ENCODE data around the gene NSG1. TPM values are rescaled to one million over a fixed set of nuclear protein-coding genes. Genes with fewer than 3 reads are reported as not detected.
A peak's percentile ranks its signal among the peaks of the same experiment; 100 is the strongest.

The NSG1 gene
- total RNA-seq, 1 experiment from 2014 or later = not detected

DNA sequence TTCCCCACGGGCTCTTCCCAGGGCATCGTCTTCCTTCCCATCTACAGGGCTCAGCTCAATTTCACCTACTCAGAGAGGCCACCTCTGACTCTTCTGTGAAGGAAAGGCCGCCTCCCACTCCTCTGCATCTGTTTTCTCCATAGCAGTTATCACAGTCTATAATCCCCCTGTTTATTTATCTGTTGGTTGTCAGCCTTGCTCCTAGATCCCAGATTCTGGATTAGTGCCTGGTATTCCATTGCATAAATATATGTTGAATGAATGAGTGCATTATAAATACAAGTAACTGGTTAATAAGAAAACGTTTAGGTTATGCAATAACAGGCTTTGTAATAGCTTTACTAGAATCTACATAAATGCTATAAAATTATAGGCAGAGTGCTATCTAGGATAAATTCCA, 52.9 kb downstream of the NSG1 start:
- Histone ChIP-seq H3K4me2 (no peak overlapping the region), H3K9me3 (ENCODE audit: insufficient read depth, low read depth) (no peaks in the 10 kb centered on the region), H2AFZ (no peak overlapping the region), H3K79me2 (ENCODE audit: low read depth) (no peaks in the 10 kb centered on the region), H3K36me3 (ENCODE audit: low read depth) (0 out of 2 replicates have a peak, but pooled peaks cover 3% of the 10 kb centered on the region), H3K4me3 (no peak overlapping the region), H3K9me2 (ENCODE audit: insufficient read depth) (no peaks in the 10 kb centered on the region), H3K4me1 (replicated peaks; ENCODE audit: insufficient read depth) (peaks cover 10% of the 10 kb centered on the region), H3K27me3 (ENCODE audit: insufficient read depth, low read depth) (no peaks in the 10 kb centered on the region), H3F3A (ENCODE audit: insufficient read depth, low read depth) (no peaks in the 10 kb centered on the region), H4K20me1 (ENCODE audit: insufficient read depth) (no peaks in the 10 kb centered on the region), H3K27ac (no peak overlapping the region)
- POLR2A ChIA-PET (ENCODE audit: unreplicated experiment) = no interaction called here
- no peak for TF ChIP-seq EZH2 (IDR thresholded peaks at IDR 0.05; ENCODE audit: low read depth)
- TF ChIP-seq, protein P1, sequence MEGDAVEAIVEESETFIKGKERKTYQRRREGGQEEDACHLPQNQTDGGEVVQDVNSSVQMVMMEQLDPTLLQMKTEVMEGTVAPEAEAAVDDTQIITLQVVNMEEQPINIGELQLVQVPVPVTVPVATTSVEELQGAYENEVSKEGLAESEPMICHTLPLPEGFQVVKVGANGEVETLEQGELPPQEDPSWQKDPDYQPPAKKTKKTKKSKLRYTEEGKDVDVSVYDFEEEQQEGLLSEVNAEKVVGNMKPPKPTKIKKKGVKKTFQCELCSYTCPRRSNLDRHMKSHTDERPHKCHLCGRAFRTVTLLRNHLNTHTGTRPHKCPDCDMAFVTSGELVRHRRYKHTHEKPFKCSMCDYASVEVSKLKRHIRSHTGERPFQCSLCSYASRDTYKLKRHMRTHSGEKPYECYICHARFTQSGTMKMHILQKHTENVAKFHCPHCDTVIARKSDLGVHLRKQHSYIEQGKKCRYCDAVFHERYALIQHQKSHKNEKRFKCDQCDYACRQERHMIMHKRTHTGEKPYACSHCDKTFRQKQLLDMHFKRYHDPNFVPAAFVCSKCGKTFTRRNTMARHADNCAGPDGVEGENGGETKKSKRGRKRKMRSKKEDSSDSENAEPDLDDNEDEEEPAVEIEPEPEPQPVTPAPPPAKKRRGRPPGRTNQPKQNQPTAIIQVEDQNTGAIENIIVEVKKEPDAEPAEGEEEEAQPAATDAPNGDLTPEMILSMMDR (conservative IDR thresholded peaks at IDR 0.05) = no peak
- no peak for DNase-seq
- BruUV-seq (replicated peaks) = no TSS peak
- intact Hi-C loops (cut with micrococcal nuclease; ENCODE audit: unreplicated experiment) = no loop called here
- CTCF ChIA-PET = no interaction called here

DNA sequence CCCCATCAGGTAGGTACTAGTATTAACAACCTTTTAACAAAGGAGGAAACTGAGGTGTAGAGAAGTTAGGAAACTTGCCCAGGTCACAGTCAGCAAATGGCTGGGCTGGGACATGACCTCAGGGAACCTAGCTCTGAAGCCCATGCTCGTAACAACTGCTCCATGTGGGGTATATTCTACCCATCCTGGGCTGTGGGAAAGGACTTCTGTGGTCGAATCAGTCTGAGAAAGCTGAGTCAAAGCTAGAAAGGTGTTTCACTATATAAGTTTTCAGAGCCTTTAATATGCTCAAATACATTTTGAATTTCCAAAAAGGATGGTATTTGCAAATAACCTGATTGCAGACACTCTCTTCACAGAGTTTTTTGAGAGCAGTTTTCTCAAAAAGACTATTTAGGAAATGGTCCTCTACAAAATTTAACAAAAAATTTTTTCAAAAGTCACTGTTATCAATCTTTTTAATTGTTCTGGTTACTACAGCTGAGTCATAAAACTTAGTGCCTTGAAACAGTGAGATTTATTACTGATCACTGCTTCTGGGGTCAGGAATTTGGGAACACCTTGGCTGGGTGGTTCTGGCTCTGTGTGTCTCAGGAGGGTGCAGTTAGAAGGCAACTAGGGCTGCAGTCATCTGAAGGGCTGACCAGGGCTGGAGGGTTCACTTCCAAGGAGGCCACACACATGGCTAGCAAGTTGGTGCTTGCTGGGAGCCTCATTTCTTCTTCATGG, 53.6 kb downstream of the NSG1 start:
- no TSS peak for BruUV-seq (replicated peaks)

GRCh38 chr4:4443821-4444220, 56.9 kb downstream of the NSG1 start:
- TF ChIP-seq, protein P1 (conservative IDR thresholded peaks at IDR 0.05) = no peak
- no peak for TF ChIP-seq EZH2 (IDR thresholded peaks at IDR 0.05; ENCODE audit: low read depth)
- DNase-seq = peak in 1 of 2 experiments; percentile 2
- Histone ChIP-seq H3K4me3 (no peak overlapping the region), H3F3A (ENCODE audit: insufficient read depth, low read depth) (no peaks in the 10 kb centered on the region), H2AFZ (no peak overlapping the region), H3K9me2 (ENCODE audit: insufficient read depth) (no peaks in the 10 kb centered on the region), H3K27me3 (ENCODE audit: insufficient read depth, low read depth) (no peaks in the 10 kb centered on the region), H3K36me3 (ENCODE audit: low read depth) (0 out of 2 replicates have a peak, but pooled peaks cover 3% of the 10 kb centered on the region), H3K79me2 (ENCODE audit: low read depth) (no peaks in the 10 kb centered on the region), H4K20me1 (ENCODE audit: insufficient read depth) (no peaks in the 10 kb centered on the region), H3K27ac (peak overlapping the region; percentile 23; the same call in 1 of the 2 replicates), H3K4me1 (replicated peaks; ENCODE audit: insufficient read depth) (peaks cover 10% of the 10 kb centered on the region), H3K4me2 (no peak overlapping the region), H3K9me3 (ENCODE audit: insufficient read depth, low read depth) (no peaks in the 10 kb centered on the region)
- BruUV-seq (replicated peaks) = no TSS peak
- intact Hi-C loops (cut with micrococcal nuclease; ENCODE audit: unreplicated experiment) = no loop called here
- ChIA-PET CTCF (no interaction called here), POLR2A (ENCODE audit: unreplicated experiment) (no interaction called here)

More for the DNA sequence above, 53.6 kb downstream of the NSG1 start:
- Histone ChIP-seq H2AFZ (no peak overlapping the region), H3K4me1 (replicated peaks; ENCODE audit: insufficient read depth) (peaks cover 10% of the 10 kb centered on the region), H3K36me3 (ENCODE audit: low read depth) (0 out of 2 replicates have a peak, but pooled peaks cover 3% of the 10 kb centered on the region), H3K4me2 (no peak overlapping the region), H3F3A (ENCODE audit: insufficient read depth, low read depth) (no peaks in the 10 kb centered on the region), H3K27ac (no peak overlapping the region), H3K79me2 (ENCODE audit: low read depth) (no peaks in the 10 kb centered on the region), H3K9me2 (ENCODE audit: insufficient read depth) (no peaks in the 10 kb centered on the region), H3K4me3 (no peak overlapping the region), H4K20me1 (ENCODE audit: insufficient read depth) (no peaks in the 10 kb centered on the region), H3K27me3 (ENCODE audit: insufficient read depth, low read depth) (no peaks in the 10 kb centered on the region), H3K9me3 (ENCODE audit: insufficient read depth, low read depth) (no peaks in the 10 kb centered on the region)
- CTCF ChIA-PET = no interaction called here
- POLR2A ChIA-PET (ENCODE audit: unreplicated experiment) = no interaction called here
- DNase-seq = no peak
- TF ChIP-seq, protein P1 (conservative IDR thresholded peaks at IDR 0.05) = no peak
- intact Hi-C loops (cut with micrococcal nuclease; ENCODE audit: unreplicated experiment) = no loop called here
